ENCODE results near the gene MLLT1. TPM values are rescaled to one million over a fixed set of nuclear protein-coding genes. Genes with fewer than 3 reads are reported as not detected.

Gene MLLT1
- total and polyA plus RNA-seq, 2 of the 8 experiments (the other 6 are each of a cell fraction or from before 2014, with no cell fraction given): 18.8 to 45.1 TPM

DNA sequence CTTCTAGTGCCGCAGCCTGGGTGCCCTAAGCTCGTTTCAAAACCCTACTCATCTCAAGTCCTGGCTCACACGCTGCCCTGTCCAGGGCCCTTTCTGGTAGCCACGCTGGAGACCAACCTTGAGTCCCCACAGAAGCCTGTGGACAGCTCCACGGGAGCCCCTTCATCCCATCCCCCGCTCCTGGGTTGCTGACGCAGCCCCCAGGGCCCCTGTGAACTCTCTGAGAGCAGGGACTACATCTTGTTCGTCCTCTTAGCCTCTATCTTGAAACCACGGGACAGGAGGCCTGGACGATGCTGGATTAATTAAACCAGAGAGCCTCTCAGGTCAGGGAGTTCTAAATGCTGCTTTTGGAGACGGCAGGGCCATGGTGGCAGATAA, 7.4 kb downstream of the MLLT1 start (continued):
- TF ChIP-seq, protein P1, sequence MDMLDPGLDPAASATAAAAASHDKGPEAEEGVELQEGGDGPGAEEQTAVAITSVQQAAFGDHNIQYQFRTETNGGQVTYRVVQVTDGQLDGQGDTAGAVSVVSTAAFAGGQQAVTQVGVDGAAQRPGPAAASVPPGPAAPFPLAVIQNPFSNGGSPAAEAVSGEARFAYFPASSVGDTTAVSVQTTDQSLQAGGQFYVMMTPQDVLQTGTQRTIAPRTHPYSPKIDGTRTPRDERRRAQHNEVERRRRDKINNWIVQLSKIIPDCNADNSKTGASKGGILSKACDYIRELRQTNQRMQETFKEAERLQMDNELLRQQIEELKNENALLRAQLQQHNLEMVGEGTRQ (IDR thresholded peaks at IDR 0.05; ENCODE audit: low read length): no peak
- TF ChIP-seq HDAC6 (IDR thresholded peaks at IDR 0.05; ENCODE audit: low read depth, low read length) (no peak), BACH1 (IDR thresholded peaks at IDR 0.05; ENCODE audit: low read length) (no peak)
